ENCODE measurements around the gene LPAR3. TPM values are rescaled to one million over a fixed set of nuclear protein-coding genes. Genes with fewer than 3 reads are reported as not detected.

Gene LPAR3
- total and polyA plus RNA-seq, 2 donors (not counting 1 experiment from before 2014, with no cell fraction given): 1.8 to 7.6 TPM

DNA sequence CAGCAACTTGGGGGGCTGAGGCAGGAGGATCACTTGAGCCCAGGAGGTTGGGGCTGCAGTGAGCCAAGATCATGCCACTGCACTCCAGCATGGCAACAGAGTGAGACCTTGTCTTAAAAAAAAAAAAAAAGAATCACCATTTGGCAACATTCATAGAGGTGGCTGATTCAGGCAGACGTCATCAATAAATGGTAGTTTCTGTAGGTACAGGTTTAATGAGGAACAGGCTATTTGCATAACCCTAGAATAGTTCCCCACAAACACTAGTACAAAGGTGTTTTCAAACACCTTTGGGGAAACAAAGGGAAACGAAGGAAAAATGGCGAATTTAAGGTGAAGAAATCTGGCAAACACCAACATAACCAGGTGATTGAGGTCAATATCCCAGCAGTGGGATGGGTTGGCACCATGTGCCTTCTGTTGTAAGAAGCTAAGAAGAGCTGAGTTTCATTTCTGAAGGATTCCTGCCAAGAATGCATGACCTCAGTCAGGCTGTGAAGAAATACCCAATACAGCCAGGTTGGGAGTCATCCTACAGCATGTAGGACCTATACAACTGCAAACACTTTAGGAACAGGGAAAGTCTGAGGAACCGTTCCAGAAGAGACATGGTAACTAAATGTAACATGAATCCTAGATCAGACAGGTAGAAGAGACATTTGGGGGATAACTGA is 5.6 kb downstream of the LPAR3 start:
- Histone ChIP-seq H3K4me3 (replicated peaks in 1 of 4; ENCODE audit: control extremely low read depth in 1 of 4, insufficient read depth in 1 of 4, low read depth in 3 of 4, low read length in 4 of 4) (no peak overlapping the region), H3K9me3 (ENCODE audit: control insufficient read depth, insufficient read depth, low read depth, low read length) (no peaks in the 10 kb centered on the region), H3K27ac (ENCODE audit: insufficient read depth, low read length) (no peak overlapping the region), H2AFZ (ENCODE audit: low read length) (no peak overlapping the region), H3K4me1 (ENCODE audit: control insufficient read depth, extremely low read depth, insufficient read depth, low read length) (no peaks in the 10 kb centered on the region), H3K27me3 (ENCODE audit: control insufficient read depth, insufficient read depth, low read length) (no peaks in the 10 kb centered on the region), H3K79me2 (ENCODE audit: control insufficient read depth, insufficient read depth, low read length) (no peaks in the 10 kb centered on the region), H4K20me1 (ENCODE audit: control insufficient read depth, extremely low read depth, insufficient read depth, low read length) (no peaks in the 10 kb centered on the region), H3K4me2 (ENCODE audit: extremely low read depth, insufficient read depth, low read length) (no peak overlapping the region), H3K9ac (ENCODE audit: insufficient read depth, low read length) (no peak overlapping the region), H3K36me3 (ENCODE audit: control insufficient read depth, insufficient read depth, low read length) (no peaks in the 10 kb centered on the region)
- peak in 1 of 2 donors; percentile 49 for DNase-seq (ENCODE audit: low read depth in 2 of 2)
- TF ChIP-seq, protein P1, sequence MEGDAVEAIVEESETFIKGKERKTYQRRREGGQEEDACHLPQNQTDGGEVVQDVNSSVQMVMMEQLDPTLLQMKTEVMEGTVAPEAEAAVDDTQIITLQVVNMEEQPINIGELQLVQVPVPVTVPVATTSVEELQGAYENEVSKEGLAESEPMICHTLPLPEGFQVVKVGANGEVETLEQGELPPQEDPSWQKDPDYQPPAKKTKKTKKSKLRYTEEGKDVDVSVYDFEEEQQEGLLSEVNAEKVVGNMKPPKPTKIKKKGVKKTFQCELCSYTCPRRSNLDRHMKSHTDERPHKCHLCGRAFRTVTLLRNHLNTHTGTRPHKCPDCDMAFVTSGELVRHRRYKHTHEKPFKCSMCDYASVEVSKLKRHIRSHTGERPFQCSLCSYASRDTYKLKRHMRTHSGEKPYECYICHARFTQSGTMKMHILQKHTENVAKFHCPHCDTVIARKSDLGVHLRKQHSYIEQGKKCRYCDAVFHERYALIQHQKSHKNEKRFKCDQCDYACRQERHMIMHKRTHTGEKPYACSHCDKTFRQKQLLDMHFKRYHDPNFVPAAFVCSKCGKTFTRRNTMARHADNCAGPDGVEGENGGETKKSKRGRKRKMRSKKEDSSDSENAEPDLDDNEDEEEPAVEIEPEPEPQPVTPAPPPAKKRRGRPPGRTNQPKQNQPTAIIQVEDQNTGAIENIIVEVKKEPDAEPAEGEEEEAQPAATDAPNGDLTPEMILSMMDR (conservative IDR thresholded peaks at IDR 0.05 in 1 of 2, IDR thresholded peaks at IDR 0.05 in 1 of 2; ENCODE audit: low read depth in 1 of 2, low read length in 2 of 2): no peak
- no peak for TF ChIP-seq EZH2 (IDR thresholded peaks at IDR 0.05; ENCODE audit: low read length, missing control alignments)

DNA sequence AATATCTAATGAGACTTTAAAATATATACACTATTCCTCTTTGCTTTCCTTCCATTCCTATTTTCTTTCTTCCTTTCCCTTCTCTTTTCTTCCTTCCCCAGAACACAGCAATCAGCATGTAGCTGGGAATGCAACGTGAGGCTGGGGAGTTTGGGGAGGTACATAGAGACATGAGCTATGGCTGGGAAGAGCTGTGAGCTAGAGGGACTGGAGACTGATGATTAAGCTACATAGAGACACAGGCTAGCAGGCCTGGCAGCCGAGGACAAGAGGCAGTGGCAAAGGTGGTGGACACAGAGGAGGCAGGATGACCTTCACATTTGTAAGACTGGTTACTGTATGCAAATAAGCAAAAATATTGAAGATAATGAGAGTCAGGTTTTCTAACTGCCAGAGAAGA is 7.5 kb downstream of the LPAR3 start:
- Histone ChIP-seq H3K9ac (ENCODE audit: insufficient read depth, low read length) (no peak overlapping the region), H3K4me2 (ENCODE audit: extremely low read depth, insufficient read depth, low read length) (no peak overlapping the region), H3K36me3 (ENCODE audit: control insufficient read depth, insufficient read depth, low read length) (no peaks in the 10 kb centered on the region), H4K20me1 (ENCODE audit: control insufficient read depth, extremely low read depth, insufficient read depth, low read length) (no peaks in the 10 kb centered on the region), H3K27me3 (ENCODE audit: control insufficient read depth, insufficient read depth, low read length) (no peaks in the 10 kb centered on the region), H2AFZ (ENCODE audit: low read length) (no peak overlapping the region), H3K4me3 (replicated peaks in 1 of 4; ENCODE audit: control extremely low read depth in 1 of 4, insufficient read depth in 1 of 4, low read depth in 3 of 4, low read length in 4 of 4) (no peak overlapping the region), H3K4me1 (ENCODE audit: control insufficient read depth, extremely low read depth, insufficient read depth, low read length) (no peaks in the 10 kb centered on the region), H3K9me3 (ENCODE audit: control insufficient read depth, insufficient read depth, low read depth, low read length) (no peaks in the 10 kb centered on the region), H3K79me2 (ENCODE audit: control insufficient read depth, insufficient read depth, low read length) (no peaks in the 10 kb centered on the region), H3K27ac (ENCODE audit: insufficient read depth, low read length) (no peak overlapping the region)
- TF ChIP-seq EZH2 (IDR thresholded peaks at IDR 0.05; ENCODE audit: low read length, missing control alignments): no peak
- DNase-seq (ENCODE audit: low read depth in 2 of 2): no peak

DNA sequence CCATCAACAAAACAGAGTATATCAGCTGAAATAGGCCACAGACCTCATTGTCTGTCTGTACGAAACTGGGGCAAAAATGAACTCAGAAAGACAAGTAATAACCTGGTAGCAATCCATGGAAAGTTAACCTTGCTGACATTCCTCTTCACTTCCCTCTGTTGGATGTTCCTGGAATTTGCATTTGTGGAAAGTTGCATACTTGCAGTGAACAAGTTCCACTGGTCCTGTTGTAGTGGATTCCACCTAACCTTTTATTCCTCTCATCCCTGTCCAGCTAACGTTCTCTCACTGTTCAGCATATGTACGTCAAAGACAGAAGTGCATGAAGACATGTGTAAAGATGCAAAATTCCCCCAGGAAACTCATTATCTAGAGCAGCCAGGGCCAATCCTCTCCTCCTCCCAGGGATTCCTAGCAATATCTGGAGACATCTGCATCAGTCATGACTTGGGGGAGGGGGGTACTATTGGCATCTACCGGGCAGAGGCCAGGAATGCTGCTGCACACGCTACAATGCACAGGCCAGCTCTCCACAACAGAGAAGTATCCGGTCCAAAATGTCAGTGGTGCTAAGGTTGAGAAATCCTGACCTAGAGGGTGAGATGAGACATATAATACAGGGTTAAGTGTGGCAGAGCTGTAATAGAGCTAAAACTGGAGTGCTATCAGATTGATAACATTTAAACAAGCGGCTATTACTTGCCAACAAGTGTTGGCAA is 8.2 kb downstream of the LPAR3 start:
- H4K20me1 ChIP-seq (ENCODE audit: control insufficient read depth, extremely low read depth, insufficient read depth, low read length): no peaks in the 10 kb centered on the region
- no peak overlapping the region for H2AFZ ChIP-seq (ENCODE audit: low read length)
- no peak overlapping the region for H3K9ac ChIP-seq (ENCODE audit: insufficient read depth, low read length)
- H3K27me3 ChIP-seq (ENCODE audit: control insufficient read depth, insufficient read depth, low read length): no peaks in the 10 kb centered on the region
- no peak overlapping the region for H3K4me2 ChIP-seq (ENCODE audit: extremely low read depth, insufficient read depth, low read length)
- H3K4me3 ChIP-seq (replicated peaks in 1 of 4; ENCODE audit: control extremely low read depth in 1 of 4, insufficient read depth in 1 of 4, low read depth in 3 of 4, low read length in 4 of 4): no peak overlapping the region
- H3K9me3 ChIP-seq (ENCODE audit: control insufficient read depth, insufficient read depth, low read depth, low read length): no peaks in the 10 kb centered on the region
- no peaks in the 10 kb centered on the region for H3K36me3 ChIP-seq (ENCODE audit: control insufficient read depth, insufficient read depth, low read length)
- H3K4me1 ChIP-seq (ENCODE audit: control insufficient read depth, extremely low read depth, insufficient read depth, low read length): no peaks in the 10 kb centered on the region
- TF ChIP-seq, protein P1 (conservative IDR thresholded peaks at IDR 0.05 in 1 of 2, IDR thresholded peaks at IDR 0.05 in 1 of 2; ENCODE audit: low read depth in 1 of 2, low read length in 2 of 2): peak in 1 of 2 donors; percentile 2
- TF ChIP-seq EZH2 (IDR thresholded peaks at IDR 0.05; ENCODE audit: low read length, missing control alignments): no peak
- no peak overlapping the region for H3K27ac ChIP-seq (ENCODE audit: insufficient read depth, low read length)
- peak in 1 of 2 donors; percentile 34 for DNase-seq (ENCODE audit: low read depth in 2 of 2)
- H3K79me2 ChIP-seq (ENCODE audit: control insufficient read depth, insufficient read depth, low read length): no peaks in the 10 kb centered on the region

Data from fibroblast of lung (primary cell).